Type B pancreatic cell (in vitro differentiated cells): ENCODE measurements around the gene MRPS27. TPM values are rescaled to one million over a fixed set of nuclear protein-coding genes. Genes with fewer than 3 reads are reported as not detected.
A peak's percentile ranks its signal among the peaks of the same experiment; 100 is the strongest.

Source experiments
- DNase-seq: peaks from one replicate; pipeline ENCODE4 v3.0.0; 2021; ENCODE audit warnings: mixed read lengths; ENCODE audit not compliant: unreplicated experiment; ENCODE audit errors: extremely low spot score
- H3K27ac Mint-ChIP-seq: 2 replicates; pipeline ENCODE4 v1.8.0; 2021; ENCODE audit warnings: mild to moderate bottlenecking, mixed read lengths
- H3K27me3 Mint-ChIP-seq: 2 replicates; pipeline ENCODE4 v1.8.0; 2021; ENCODE audit warnings: mixed read lengths
- H3K36me3 Mint-ChIP-seq: 2 replicates; pipeline ENCODE4 v1.8.0; 2021; ENCODE audit warnings: mixed read lengths
- H3K4me1 Mint-ChIP-seq: one replicate; pipeline ENCODE4 v1.8.0; 2021; ENCODE audit warnings: mixed read lengths; ENCODE audit not compliant: unreplicated experiment
- H3K4me3 Mint-ChIP-seq: 2 replicates; pipeline ENCODE4 v1.8.0; 2021; ENCODE audit warnings: mild to moderate bottlenecking, mixed read lengths
- H3K9me3 Mint-ChIP-seq: 2 replicates; pipeline ENCODE4 v1.8.0; 2021; ENCODE audit warnings: mixed read lengths
- CTCF ChIP-seq: fragments of 200-600 bp; sonication (generic); conservative IDR thresholded peaks from 2 replicates; pipeline ENCODE4 v1.5.0; 2021; ENCODE audit warnings: antibody characterized with exemption, mild to moderate bottlenecking
- total RNA-seq: library from RNA; stranded (reverse); gene quantifications from 2 replicates; pipeline ENCODE4 v1.2.1, GENCODE V29; 2021; ENCODE audit warnings: low replicate concordance

MRPS27 gene
- total RNA-seq, 1 donor from 2014 or later, result 66.3 TPM

GRCh38 chr5:72189146-72189545, 130.9 kb downstream of the MRPS27 start:
- DNase-seq, result no peak
- Mint-ChIP-seq H3K4me3 (no peak overlapping the region), H3K27me3 (no peaks in the 10 kb centered on the region), H3K36me3 (peaks cover 49% of the 10 kb centered on the region), H3K27ac (no peak overlapping the region), H3K4me1 (peaks cover 22% of the 10 kb centered on the region), H3K9me3 (no peaks in the 10 kb centered on the region)
- no peak for TF ChIP-seq CTCF

DNA sequence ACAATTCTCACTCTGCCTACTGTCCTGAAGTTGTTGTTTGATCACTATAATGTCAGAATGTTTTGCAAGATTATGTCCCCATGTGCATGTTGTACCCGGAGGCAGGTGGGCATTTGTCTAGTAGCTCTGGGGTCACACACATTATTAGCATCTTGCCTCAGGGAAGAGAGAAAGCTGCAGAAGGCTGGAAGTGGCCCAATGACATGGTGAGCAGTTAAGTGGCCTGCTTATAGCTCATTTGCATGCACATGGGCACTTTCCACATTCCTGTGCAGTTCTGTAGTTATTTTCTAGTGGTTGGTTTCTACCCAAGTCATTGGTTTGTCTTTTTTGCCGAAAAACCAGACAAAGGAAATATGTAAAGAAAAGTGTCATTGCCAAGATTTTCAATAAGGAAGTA, 131.9 kb downstream of the MRPS27 start:
- H3K27me3 Mint-ChIP-seq, result no peaks in the 10 kb centered on the region
- no peak overlapping the region for H3K4me3 Mint-ChIP-seq
- H3K36me3 Mint-ChIP-seq, result peaks cover 45% of the 10 kb centered on the region
- no peak for TF ChIP-seq CTCF
- H3K27ac Mint-ChIP-seq, result no peak overlapping the region
- DNase-seq, result no peak
- H3K9me3 Mint-ChIP-seq, result no peaks in the 10 kb centered on the region
- H3K4me1 Mint-ChIP-seq, result peaks cover 22% of the 10 kb centered on the region

DNA sequence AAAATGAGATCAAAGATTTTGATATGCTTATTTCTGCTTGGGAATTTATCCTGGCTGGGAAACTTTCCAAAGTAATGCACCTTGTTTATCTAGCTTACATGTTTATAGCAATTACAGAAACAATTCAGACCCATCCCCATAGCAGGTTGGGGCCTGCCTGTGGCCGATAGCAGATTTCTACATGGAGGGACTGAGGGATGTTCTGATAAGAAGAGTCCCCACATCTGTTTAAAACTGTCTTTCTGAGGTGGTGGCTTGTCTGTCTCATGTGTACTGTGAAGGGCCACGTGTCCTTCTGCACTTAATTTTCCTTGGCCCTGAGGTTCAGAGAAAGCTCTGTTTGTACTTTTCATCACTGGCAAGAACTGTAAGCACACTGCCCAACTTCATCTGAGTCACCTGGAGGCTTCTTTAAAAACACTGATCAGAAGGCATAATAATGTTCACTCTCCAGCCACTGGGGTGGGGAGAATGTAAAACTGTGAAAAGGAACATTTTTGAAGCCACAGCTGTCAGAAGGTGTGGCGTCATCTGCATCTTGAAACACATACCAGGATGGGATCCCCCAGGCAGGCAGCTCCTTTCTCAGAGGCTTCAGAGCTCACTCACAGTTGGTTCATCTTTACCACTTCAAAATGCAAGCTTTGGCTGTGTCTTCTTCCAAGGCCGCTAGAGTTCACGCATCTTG, 132.5 kb downstream of the MRPS27 start:
- Mint-ChIP-seq H3K4me1 (peaks cover 22% of the 10 kb centered on the region), H3K4me3 (no peak overlapping the region), H3K36me3 (peaks cover 42% of the 10 kb centered on the region), H3K27ac (peak overlapping the region; percentile 69), H3K27me3 (no peaks in the 10 kb centered on the region), H3K9me3 (no peaks in the 10 kb centered on the region)
- TF ChIP-seq CTCF, result no peak
- no peak for DNase-seq

DNA sequence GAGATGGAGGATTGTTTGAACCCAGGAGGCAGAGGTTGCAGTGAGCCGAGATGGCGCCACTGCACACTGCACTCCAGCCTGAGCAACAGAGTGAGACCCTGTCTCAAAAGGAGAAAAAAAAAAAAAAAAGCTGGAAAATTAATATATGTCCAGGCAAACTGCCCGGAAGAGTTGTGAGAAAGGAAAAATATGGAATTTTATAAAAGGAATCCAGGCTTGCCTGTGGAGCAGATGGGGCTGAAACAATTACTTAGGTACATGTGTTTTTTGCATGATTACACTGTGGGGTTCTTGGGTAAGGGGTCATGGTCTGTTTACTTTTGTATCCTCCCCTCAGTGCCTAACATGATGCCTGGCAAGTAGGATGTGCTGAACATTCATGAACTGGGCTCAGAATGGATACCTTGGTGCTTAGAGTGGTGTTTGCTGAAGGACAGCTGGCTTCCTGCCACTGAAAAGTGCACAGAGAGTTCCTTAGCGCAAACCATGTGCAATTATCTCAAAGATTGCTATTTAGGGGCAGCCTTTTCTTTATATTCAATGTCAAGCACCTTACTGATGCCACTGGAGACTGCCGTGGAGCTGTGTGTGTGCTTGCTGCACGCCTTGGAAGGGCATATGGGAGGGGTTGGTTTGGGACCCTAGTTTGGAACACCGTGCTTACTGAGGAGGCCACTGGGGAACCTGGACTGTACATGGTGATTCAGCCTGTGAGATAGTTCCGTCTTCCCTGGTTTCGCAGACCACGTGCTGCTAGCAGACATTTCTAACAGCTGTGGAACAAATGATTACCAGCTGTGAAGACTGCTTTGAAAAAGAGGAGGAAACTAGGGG, 134.3 kb downstream of the MRPS27 start:
- Mint-ChIP-seq H3K4me3 (no peak overlapping the region), H3K36me3 (peaks cover 40% of the 10 kb centered on the region), H3K27me3 (no peaks in the 10 kb centered on the region), H3K27ac (no peak overlapping the region), H3K9me3 (no peaks in the 10 kb centered on the region), H3K4me1 (peaks cover 19% of the 10 kb centered on the region)
- no peak for TF ChIP-seq CTCF
- DNase-seq, result no peak

- TF ChIP-seq CTCF, result no peak
- Mint-ChIP-seq H3K4me1 (peaks cover 19% of the 10 kb centered on the region), H3K4me3 (no peak overlapping the region), H3K27ac (no peak overlapping the region), H3K36me3 (peaks cover 45% of the 10 kb centered on the region), H3K27me3 (no peaks in the 10 kb centered on the region), H3K9me3 (no peaks in the 10 kb centered on the region)
- DNase-seq, result no peak
Measured at GRCh38 chr5:72184408-72184807, 135.6 kb downstream of the MRPS27 start.
